HUES6 (cell line): Measurements from ENCODE around the gene PUS1.

ENCODE experiments used
- H3K27ac ChIP-seq: 2 replicates; pipeline ENCODE4 v1.7.0; 2013; ENCODE audit warnings: low read depth, mild to moderate bottlenecking, low read length, inconsistent platforms
- H3K27me3 ChIP-seq: 2 replicates; pipeline ENCODE4 v1.6.1; 2013; ENCODE audit warnings: low read length; ENCODE audit not compliant: control insufficient read depth, insufficient read depth
- H3K36me3 ChIP-seq: 2 replicates; pipeline ENCODE4 v1.6.1; 2013; ENCODE audit warnings: low read length; ENCODE audit not compliant: control insufficient read depth, insufficient read depth
- H3K4me1 ChIP-seq: 2 replicates; pipeline ENCODE4 v1.6.1; 2013; ENCODE audit warnings: low read length; ENCODE audit not compliant: control insufficient read depth, insufficient read depth
- H3K4me3 ChIP-seq: 2 replicates; pipeline ENCODE4 v1.5.1; 2013; ENCODE audit warnings: low read depth, low read length
- H3K9ac ChIP-seq: one replicate; pipeline ENCODE4 v1.6.1; 2013; ENCODE audit warnings: mild to moderate bottlenecking, low read length
- H3K9me3 ChIP-seq: 2 replicates; pipeline ENCODE4 v1.6.1; 2013; ENCODE audit warnings: low read depth, low read length; ENCODE audit not compliant: control insufficient read depth, insufficient read depth

The PUS1 gene

GRCh38 chr12:131894981-131895639, 34.0 kb upstream of the PUS1 start:
- peaks cover 11% of the 10 kb centered on the region; the same call in 1 of the 2 replicates for H3K4me1 ChIP-seq
- H3K9me3 ChIP-seq = no peaks in the 10 kb centered on the region
- H3K27me3 ChIP-seq = no peaks in the 10 kb centered on the region
- H3K4me3 ChIP-seq = peak overlapping the region; percentile 66
- peaks cover 9% of the 10 kb centered on the region for H3K36me3 ChIP-seq
- peak overlapping the region; percentile 74 for H3K9ac ChIP-seq
- no peak overlapping the region for H3K27ac ChIP-seq

GRCh38 chr12:131895640-131896079, 33.4 kb upstream of the PUS1 start:
- H3K9me3 ChIP-seq = no peaks in the 10 kb centered on the region
- peaks cover 11% of the 10 kb centered on the region; the same call in 1 of the 2 replicates for H3K4me1 ChIP-seq
- H3K27me3 ChIP-seq = no peaks in the 10 kb centered on the region
- peak overlapping the region; percentile 72; the same call in 1 of the 2 replicates for H3K27ac ChIP-seq
- peaks cover 12% of the 10 kb centered on the region for H3K36me3 ChIP-seq
- H3K4me3 ChIP-seq = peak overlapping the region; percentile 66
- H3K9ac ChIP-seq = peak overlapping the region; percentile 74

GRCh38 chr12:131896080-131896810, 32.8 kb upstream of the PUS1 start:
- H3K9me3 ChIP-seq = no peaks in the 10 kb centered on the region
- H3K9ac ChIP-seq = peak overlapping the region; percentile 74
- H3K4me3 ChIP-seq = peak overlapping the region; percentile 66
- H3K27me3 ChIP-seq = no peaks in the 10 kb centered on the region
- H3K36me3 ChIP-seq = peaks cover 12% of the 10 kb centered on the region
- peaks cover 11% of the 10 kb centered on the region; the same call in 1 of the 2 replicates for H3K4me1 ChIP-seq
- peak overlapping the region; percentile 72 for H3K27ac ChIP-seq

- Histone ChIP-seq H3K27me3 (no peaks in the 10 kb centered on the region), H3K9ac (peak overlapping the region; percentile 74), H3K27ac (peak overlapping the region; percentile 72), H3K4me3 (peak overlapping the region; percentile 66), H3K4me1 (peaks cover 16% of the 10 kb centered on the region; the same call in 1 of the 2 replicates), H3K9me3 (no peaks in the 10 kb centered on the region), H3K36me3 (peaks cover 12% of the 10 kb centered on the region)
Measured at GRCh38 chr12:131896811-131897270, 32.2 kb upstream of the PUS1 start.

GRCh38 chr12:131897276-131897675, 31.8 kb upstream of the PUS1 start:
- Histone ChIP-seq H3K27me3 (no peaks in the 10 kb centered on the region), H3K36me3 (peaks cover 12% of the 10 kb centered on the region), H3K9ac (no peak overlapping the region), H3K9me3 (no peaks in the 10 kb centered on the region), H3K27ac (no peak overlapping the region), H3K4me3 (no peak overlapping the region), H3K4me1 (peaks cover 16% of the 10 kb centered on the region; the same call in 1 of the 2 replicates)

GRCh38 chr12:131897875-131898274, 31.2 kb upstream of the PUS1 start:
- peaks cover 12% of the 10 kb centered on the region for H3K36me3 ChIP-seq
- no peaks in the 10 kb centered on the region for H3K9me3 ChIP-seq
- peaks cover 15% of the 10 kb centered on the region; the same call in 1 of the 2 replicates for H3K4me1 ChIP-seq
- H3K27ac ChIP-seq = no peak overlapping the region
- no peak overlapping the region for H3K4me3 ChIP-seq
- H3K9ac ChIP-seq = no peak overlapping the region
- H3K27me3 ChIP-seq = no peaks in the 10 kb centered on the region

- no peak overlapping the region for H3K9ac ChIP-seq
- H3K4me1 ChIP-seq = peaks cover 12% of the 10 kb centered on the region; the same call in 1 of the 2 replicates
- H3K36me3 ChIP-seq = peaks cover 12% of the 10 kb centered on the region
- H3K27me3 ChIP-seq = no peaks in the 10 kb centered on the region
- H3K4me3 ChIP-seq = no peak overlapping the region
- no peak overlapping the region for H3K27ac ChIP-seq
- no peaks in the 10 kb centered on the region for H3K9me3 ChIP-seq
Measured at GRCh38 chr12:131900397-131900796, 28.7 kb upstream of the PUS1 start.

- Histone ChIP-seq H3K9me3 (no peaks in the 10 kb centered on the region), H3K36me3 (peaks cover 18% of the 10 kb centered on the region), H3K27ac (peak overlapping the region; percentile 45; the same call in 1 of the 2 replicates), H3K4me3 (no peak overlapping the region), H3K27me3 (no peaks in the 10 kb centered on the region), H3K4me1 (peaks cover 8% of the 10 kb centered on the region; the same call in 1 of the 2 replicates), H3K9ac (no peak overlapping the region)
Measured at GRCh38 chr12:131901431-131902331, 27.4 kb upstream of the PUS1 start.

- H3K4me3 ChIP-seq = no peak overlapping the region
- H3K27ac ChIP-seq = peak overlapping the region; percentile 45
- H3K4me1 ChIP-seq = peaks cover 5% of the 10 kb centered on the region; the same call in 1 of the 2 replicates
- H3K9me3 ChIP-seq = no peaks in the 10 kb centered on the region
- H3K36me3 ChIP-seq = peaks cover 17% of the 10 kb centered on the region
- no peaks in the 10 kb centered on the region for H3K27me3 ChIP-seq
- no peak overlapping the region for H3K9ac ChIP-seq
Measured at GRCh38 chr12:131902332-131903241, 26.5 kb upstream of the PUS1 start.
